Measurements from ENCODE around the gene BABAM2. TPM values are rescaled to one million over a fixed set of nuclear protein-coding genes. Genes with fewer than 3 reads are reported as not detected.
A peak's percentile ranks its signal among the peaks of the same experiment; 100 is the strongest.

Gene BABAM2
- total RNA-seq, 2 donors from 2014 or later = 44.8 to 46.0 TPM

DNA sequence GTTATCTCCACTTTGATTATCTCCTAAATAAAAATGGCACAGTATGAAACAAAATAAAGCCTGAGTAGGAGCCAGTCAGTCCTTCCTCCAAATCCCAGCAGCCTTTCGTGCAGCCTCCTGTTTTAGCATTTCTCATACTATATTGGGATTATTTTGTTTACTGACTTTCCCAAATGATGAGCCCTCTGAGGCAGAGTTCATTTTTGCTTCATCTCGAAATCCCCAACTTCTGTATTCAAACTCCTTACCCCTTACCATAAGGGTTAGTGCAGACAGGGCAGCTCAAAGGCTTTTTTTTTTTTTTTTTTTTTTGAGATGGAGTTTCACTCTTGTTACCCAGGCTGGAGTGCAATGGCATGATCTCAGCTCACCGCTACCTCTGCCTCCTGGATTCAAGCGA lies 388.8 kb downstream of the BABAM2 start:
- Mint-ChIP-seq H3K4me3 (no peak overlapping the region), H3K36me3 (ENCODE audit: low read depth) (peaks cover 11% of the 10 kb centered on the region), H3K4me1 (peaks cover 14% of the 10 kb centered on the region), H3K27me3 (no peaks in the 10 kb centered on the region), H3K27ac (no peak overlapping the region)
- no peak for DNase-seq
- ATAC-seq = no peak
- no peaks in the 10 kb centered on the region for H3K9me3 ChIP-seq (ENCODE audit: control insufficient read depth, low read length, poor library complexity, severe bottlenecking)

GRCh38 chr2:28280619-28281018 lies 390.1 kb downstream of the BABAM2 start:
- Mint-ChIP-seq H3K4me1 (peaks cover 5% of the 10 kb centered on the region), H3K27ac (peak overlapping the region; percentile 9), H3K27me3 (no peaks in the 10 kb centered on the region), H3K4me3 (no peak overlapping the region), H3K36me3 (ENCODE audit: low read depth) (peaks cover 11% of the 10 kb centered on the region)
- no peaks in the 10 kb centered on the region for H3K9me3 ChIP-seq (ENCODE audit: control insufficient read depth, low read length, poor library complexity, severe bottlenecking)
- DNase-seq = no peak
- no peak for ATAC-seq

DNA sequence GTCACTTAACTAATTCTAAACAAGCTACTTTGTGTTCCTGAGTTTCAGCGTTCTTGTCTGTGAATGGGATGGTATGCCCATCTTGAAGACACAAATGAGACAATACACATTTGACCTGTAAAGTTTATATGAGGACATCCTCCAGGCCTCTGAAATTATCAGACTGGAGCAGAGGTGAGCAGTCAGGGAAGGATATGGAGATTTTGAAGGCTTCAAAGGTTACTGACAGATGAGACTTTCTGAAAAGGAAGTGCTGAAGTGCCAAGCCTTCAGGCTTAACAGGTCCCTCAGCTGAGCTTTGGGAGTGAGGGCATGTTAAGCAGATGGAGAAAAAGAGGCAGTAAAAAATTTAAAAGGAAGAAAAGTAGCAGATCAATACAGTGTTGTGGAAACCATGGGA lies 391.2 kb downstream of the BABAM2 start:
- H3K27ac Mint-ChIP-seq = peak overlapping the region; percentile 51
- no peak for ATAC-seq
- no peaks in the 10 kb centered on the region for H3K9me3 ChIP-seq (ENCODE audit: control insufficient read depth, low read length, poor library complexity, severe bottlenecking)
- H3K4me1 Mint-ChIP-seq = peaks cover 4% of the 10 kb centered on the region
- no peak overlapping the region for H3K4me3 Mint-ChIP-seq
- H3K27me3 Mint-ChIP-seq = no peaks in the 10 kb centered on the region
- peaks cover 11% of the 10 kb centered on the region for H3K36me3 Mint-ChIP-seq (ENCODE audit: low read depth)
- DNase-seq = no peak

DNA sequence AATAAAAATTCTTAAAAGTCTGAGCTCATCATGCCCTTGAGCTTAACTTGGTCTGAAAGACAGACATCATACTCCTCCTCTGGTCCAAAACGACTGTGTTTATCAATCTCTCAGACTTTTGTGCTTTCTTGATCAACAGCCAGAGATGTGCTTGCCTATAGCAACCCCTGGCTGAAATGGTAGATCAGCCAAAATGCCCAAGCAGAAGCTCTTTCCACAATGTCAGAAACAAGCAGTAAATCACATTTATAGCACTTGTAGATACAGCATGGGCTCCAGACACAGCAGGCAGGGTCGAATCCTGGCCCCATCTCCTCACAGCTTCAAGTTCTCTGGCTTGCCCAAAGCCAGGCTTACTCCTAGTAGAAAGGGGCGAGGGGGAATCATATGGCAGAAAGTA lies 391.7 kb downstream of the BABAM2 start:
- no peaks in the 10 kb centered on the region for H3K27me3 Mint-ChIP-seq
- H3K27ac Mint-ChIP-seq = no peak overlapping the region
- H3K9me3 ChIP-seq (ENCODE audit: control insufficient read depth, low read length, poor library complexity, severe bottlenecking) = no peaks in the 10 kb centered on the region
- no peak for ATAC-seq
- H3K36me3 Mint-ChIP-seq (ENCODE audit: low read depth) = peaks cover 11% of the 10 kb centered on the region
- no peak for DNase-seq
- peaks cover 4% of the 10 kb centered on the region for H3K4me1 Mint-ChIP-seq
- no peak overlapping the region for H3K4me3 Mint-ChIP-seq

GRCh38 chr2:28282861-28283646 lies 392.5 kb downstream of the BABAM2 start:
- H3K4me3 Mint-ChIP-seq = no peak overlapping the region
- H3K27me3 Mint-ChIP-seq = no peaks in the 10 kb centered on the region
- no peak for ATAC-seq
- H3K27ac Mint-ChIP-seq = peak overlapping the region; percentile 41
- peaks cover 14% of the 10 kb centered on the region for H3K36me3 Mint-ChIP-seq (ENCODE audit: low read depth)
- no peaks in the 10 kb centered on the region for H3K9me3 ChIP-seq (ENCODE audit: control insufficient read depth, low read length, poor library complexity, severe bottlenecking)
- peaks cover 8% of the 10 kb centered on the region for H3K4me1 Mint-ChIP-seq
- no peak for DNase-seq

DNA sequence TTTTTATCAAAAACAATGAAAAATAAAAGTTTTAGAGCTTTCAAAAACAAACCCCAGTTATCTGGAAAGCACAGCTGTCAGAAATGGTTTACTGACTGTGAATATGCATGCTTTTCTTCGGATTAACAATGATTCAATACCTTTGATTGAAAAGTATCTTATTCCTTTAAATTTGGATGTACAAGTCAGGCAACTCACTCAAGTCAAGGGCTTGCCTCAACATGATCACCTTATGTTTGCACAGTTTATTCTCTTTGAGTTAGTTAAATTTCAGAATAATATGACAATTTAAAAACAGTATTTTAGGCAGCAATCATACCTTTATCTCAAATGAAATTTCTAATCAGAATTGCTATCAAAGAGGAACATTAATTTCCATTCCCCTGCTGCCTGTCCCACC lies 393.3 kb downstream of the BABAM2 start:
- no peak overlapping the region for H3K4me3 Mint-ChIP-seq
- peaks cover 6% of the 10 kb centered on the region for H3K36me3 Mint-ChIP-seq (ENCODE audit: low read depth)
- H3K27ac Mint-ChIP-seq = no peak overlapping the region
- ATAC-seq (no peak), DNase-seq (no peak)
- peaks cover 8% of the 10 kb centered on the region for H3K4me1 Mint-ChIP-seq
- H3K9me3 ChIP-seq (ENCODE audit: control insufficient read depth, low read length, poor library complexity, severe bottlenecking) = no peaks in the 10 kb centered on the region
- no peaks in the 10 kb centered on the region for H3K27me3 Mint-ChIP-seq

DNA sequence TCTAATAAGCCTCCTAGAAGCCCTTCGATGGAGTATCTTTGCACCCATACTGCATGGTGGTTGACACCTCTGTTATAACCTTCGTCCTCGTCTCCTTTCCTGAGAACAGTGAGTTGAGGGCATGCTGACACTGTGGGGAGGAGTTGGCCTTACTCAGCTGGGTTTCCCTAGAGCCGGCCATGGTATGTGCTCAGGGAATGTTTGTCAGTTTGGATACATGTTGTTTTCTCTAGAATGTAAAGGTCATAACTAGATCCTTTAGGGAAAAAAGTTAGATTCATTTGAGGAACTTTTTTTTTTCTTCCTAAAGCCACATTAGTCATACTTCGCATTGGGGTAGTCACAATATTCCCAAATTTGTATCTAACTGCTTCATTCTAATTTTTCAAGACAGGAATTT lies 396.1 kb downstream of the BABAM2 start:
- Mint-ChIP-seq H3K27ac (no peak overlapping the region), H3K36me3 (ENCODE audit: low read depth) (peaks cover 5% of the 10 kb centered on the region), H3K27me3 (no peaks in the 10 kb centered on the region), H3K4me3 (no peak overlapping the region), H3K4me1 (peaks cover 8% of the 10 kb centered on the region)
- H3K9me3 ChIP-seq (ENCODE audit: control insufficient read depth, low read length, poor library complexity, severe bottlenecking) = no peaks in the 10 kb centered on the region
- no peak for ATAC-seq
- no peak for DNase-seq

- H3K27ac Mint-ChIP-seq = no peak overlapping the region
- no peaks in the 10 kb centered on the region for H3K27me3 Mint-ChIP-seq
- H3K4me3 Mint-ChIP-seq = no peak overlapping the region
- H3K9me3 ChIP-seq (ENCODE audit: control insufficient read depth, low read length, poor library complexity, severe bottlenecking) = no peaks in the 10 kb centered on the region
- ATAC-seq (no peak), DNase-seq (no peak)
- peaks cover 5% of the 10 kb centered on the region for H3K4me1 Mint-ChIP-seq
- peaks cover 3% of the 10 kb centered on the region for H3K36me3 Mint-ChIP-seq (ENCODE audit: low read depth)
Observed at GRCh38 chr2:28287256-28287915, 396.9 kb downstream of the BABAM2 start.

DNA sequence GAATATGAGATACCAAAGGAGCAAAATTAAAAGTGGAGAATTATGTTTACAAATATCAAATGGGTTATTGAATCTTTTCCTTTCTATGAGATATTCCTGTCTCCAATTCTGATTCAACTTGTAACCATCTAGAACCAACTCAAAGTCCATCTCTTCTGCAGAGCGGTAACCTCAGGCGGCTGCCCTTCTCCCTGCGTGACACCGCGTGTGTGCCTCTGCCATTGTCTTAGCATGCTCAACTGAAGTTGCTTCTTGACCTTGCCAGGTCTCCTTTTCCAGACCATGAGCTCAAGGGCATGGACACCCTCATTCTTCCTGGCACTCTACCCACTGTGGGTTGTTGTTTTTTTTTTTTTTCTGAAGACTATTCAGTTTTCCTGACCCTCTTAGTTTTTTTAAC lies 398.1 kb downstream of the BABAM2 start:
- H3K27me3 Mint-ChIP-seq = no peaks in the 10 kb centered on the region
- peaks cover 3% of the 10 kb centered on the region for H3K36me3 Mint-ChIP-seq (ENCODE audit: low read depth)
- DNase-seq (no peak), ATAC-seq (no peak)
- H3K27ac Mint-ChIP-seq = no peak overlapping the region
- H3K4me1 Mint-ChIP-seq = peaks cover 5% of the 10 kb centered on the region
- no peaks in the 10 kb centered on the region for H3K9me3 ChIP-seq (ENCODE audit: control insufficient read depth, low read length, poor library complexity, severe bottlenecking)
- H3K4me3 Mint-ChIP-seq = no peak overlapping the region

DNA sequence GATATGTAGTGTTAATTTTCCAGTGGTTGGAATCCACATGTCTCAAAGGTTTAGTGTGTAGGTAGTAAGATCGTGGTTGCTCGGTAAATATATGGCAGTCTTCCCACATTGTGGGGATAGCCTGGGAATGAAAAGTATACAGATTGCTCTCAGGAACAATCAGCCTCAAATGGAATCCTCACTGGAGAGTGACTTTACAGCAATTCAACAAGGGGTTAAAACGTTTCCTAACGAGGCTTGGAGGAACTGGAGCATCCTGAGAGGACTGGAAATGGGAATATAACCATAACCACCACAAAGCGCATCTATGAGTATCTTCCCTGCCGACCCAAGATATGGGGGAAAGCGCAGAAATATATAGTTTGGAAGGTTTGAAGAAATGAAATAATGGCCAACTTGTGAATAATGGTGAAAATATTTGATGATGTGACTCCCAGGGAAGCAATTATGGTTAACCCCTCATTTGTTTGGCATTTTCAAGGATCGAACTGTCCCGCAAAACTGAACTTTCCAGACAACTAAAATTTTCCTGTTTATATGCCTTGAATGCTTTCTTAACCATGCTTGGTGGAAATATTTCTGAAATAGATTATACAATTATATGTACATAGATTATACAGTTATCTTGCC lies 401.4 kb downstream of the BABAM2 start:
- H3K36me3 Mint-ChIP-seq (ENCODE audit: low read depth) = peaks cover 3% of the 10 kb centered on the region
- no peak overlapping the region for H3K27ac Mint-ChIP-seq
- H3K9me3 ChIP-seq (ENCODE audit: control insufficient read depth, low read length, poor library complexity, severe bottlenecking) = no peaks in the 10 kb centered on the region
- H3K27me3 Mint-ChIP-seq = no peaks in the 10 kb centered on the region
- peaks cover 4% of the 10 kb centered on the region for H3K4me1 Mint-ChIP-seq
- DNase-seq (no peak), ATAC-seq (no peak)
- H3K4me3 Mint-ChIP-seq = no peak overlapping the region

GRCh38 chr2:28292491-28292890 lies 402.0 kb downstream of the BABAM2 start:
- H3K4me1 Mint-ChIP-seq = peaks cover under 1% of the 10 kb centered on the region
- H3K27me3 Mint-ChIP-seq = no peaks in the 10 kb centered on the region
- no peaks in the 10 kb centered on the region for H3K9me3 ChIP-seq (ENCODE audit: control insufficient read depth, low read length, poor library complexity, severe bottlenecking)
- H3K36me3 Mint-ChIP-seq (ENCODE audit: low read depth) = peaks cover under 1% of the 10 kb centered on the region
- DNase-seq (no peak), ATAC-seq (no peak)
- no peak overlapping the region for H3K27ac Mint-ChIP-seq
- H3K4me3 Mint-ChIP-seq = no peak overlapping the region

- ATAC-seq = no peak
- Mint-ChIP-seq H3K27ac (no peak overlapping the region), H3K36me3 (ENCODE audit: low read depth) (no peaks in the 10 kb centered on the region), H3K4me3 (no peak overlapping the region), H3K27me3 (no peaks in the 10 kb centered on the region), H3K4me1 (no peaks in the 10 kb centered on the region)
- DNase-seq = no peak
- no peaks in the 10 kb centered on the region for H3K9me3 ChIP-seq (ENCODE audit: control insufficient read depth, low read length, poor library complexity, severe bottlenecking)
Observed at GRCh38 chr2:28293416-28293815, 402.9 kb downstream of the BABAM2 start.

GRCh38 chr2:28294451-28294850 lies 403.9 kb downstream of the BABAM2 start:
- no peak for DNase-seq
- H3K9me3 ChIP-seq (ENCODE audit: control insufficient read depth, low read length, poor library complexity, severe bottlenecking) = no peaks in the 10 kb centered on the region
- Mint-ChIP-seq H3K4me1 (no peaks in the 10 kb centered on the region), H3K36me3 (ENCODE audit: low read depth) (no peaks in the 10 kb centered on the region), H3K4me3 (no peak overlapping the region), H3K27me3 (no peaks in the 10 kb centered on the region), H3K27ac (peak overlapping the region; percentile 14)
- no peak for ATAC-seq

Data from T-helper 17 cell (primary cell).